ENCODE data around the gene MINDY4. TPM values are rescaled to one million over a fixed set of nuclear protein-coding genes. Genes with fewer than 3 reads are reported as not detected.

The MINDY4 gene
- total RNA-seq, 1 donor, result 4.3 TPM

GRCh38 chr7:30871655-30872054, 100.4 kb downstream of the MINDY4 start:
- DNase-seq (ENCODE audit: low read depth in 2 of 3, low spot score in 2 of 3), result no peak

DNA sequence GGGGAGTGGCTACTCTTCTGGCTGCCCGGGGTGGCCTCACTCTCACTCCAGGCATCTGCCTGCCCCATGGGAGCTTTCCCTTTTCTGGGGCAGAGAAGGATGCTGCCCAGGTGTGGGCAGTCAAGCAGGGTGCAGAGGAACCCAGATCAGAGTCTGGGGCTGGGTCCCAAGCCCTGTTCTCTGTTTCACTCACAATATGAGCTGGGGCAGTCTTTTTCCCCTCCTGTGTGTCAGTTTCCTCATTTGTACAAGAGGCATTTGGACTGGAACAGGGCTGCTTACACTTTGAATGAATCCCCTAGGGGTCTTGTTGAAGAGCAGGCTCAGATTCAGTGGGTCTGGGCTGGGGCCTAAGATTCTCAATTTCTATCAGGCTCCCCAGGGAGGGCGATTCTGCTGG, 102.0 kb downstream of the MINDY4 start:
- DNase-seq (ENCODE audit: low read depth in 2 of 3, low spot score in 2 of 3), result no peak

GRCh38 chr7:30873656-30874055, 102.4 kb downstream of the MINDY4 start:
- DNase-seq (ENCODE audit: low read depth in 2 of 3, low spot score in 2 of 3), result no peak

DNA sequence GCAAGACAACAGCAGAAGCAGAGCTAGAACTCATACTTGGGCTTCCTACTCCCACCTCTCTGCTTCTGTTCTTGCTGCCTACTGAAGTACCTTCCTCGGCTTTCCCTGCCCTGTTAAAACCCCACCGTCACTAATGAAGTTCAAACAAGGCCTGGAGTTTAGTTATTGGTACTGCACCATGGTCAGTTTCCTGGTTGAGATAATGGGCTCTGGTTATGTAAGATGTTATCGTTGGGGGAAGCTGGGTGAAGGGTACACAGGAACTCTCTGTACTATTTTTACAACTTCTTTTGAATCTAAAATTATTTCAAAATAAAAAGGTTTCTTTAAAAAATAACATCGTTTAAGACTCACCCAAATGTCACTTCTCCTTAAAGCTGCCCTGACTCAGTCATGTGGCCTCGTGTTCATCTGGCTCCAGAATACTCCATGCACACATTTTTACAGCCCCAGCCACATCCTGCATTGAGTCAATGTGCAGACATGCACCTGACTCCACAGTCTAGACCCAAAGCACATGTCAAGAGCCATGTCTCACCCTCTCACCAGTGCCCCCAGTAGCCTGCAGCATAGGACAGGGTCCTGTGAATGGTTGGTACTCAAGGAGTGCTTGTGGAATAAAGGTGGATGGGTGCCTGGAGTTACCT, 103.6 kb downstream of the MINDY4 start:
- no peak for DNase-seq (ENCODE audit: low read depth in 2 of 3, low spot score in 2 of 3)

DNA sequence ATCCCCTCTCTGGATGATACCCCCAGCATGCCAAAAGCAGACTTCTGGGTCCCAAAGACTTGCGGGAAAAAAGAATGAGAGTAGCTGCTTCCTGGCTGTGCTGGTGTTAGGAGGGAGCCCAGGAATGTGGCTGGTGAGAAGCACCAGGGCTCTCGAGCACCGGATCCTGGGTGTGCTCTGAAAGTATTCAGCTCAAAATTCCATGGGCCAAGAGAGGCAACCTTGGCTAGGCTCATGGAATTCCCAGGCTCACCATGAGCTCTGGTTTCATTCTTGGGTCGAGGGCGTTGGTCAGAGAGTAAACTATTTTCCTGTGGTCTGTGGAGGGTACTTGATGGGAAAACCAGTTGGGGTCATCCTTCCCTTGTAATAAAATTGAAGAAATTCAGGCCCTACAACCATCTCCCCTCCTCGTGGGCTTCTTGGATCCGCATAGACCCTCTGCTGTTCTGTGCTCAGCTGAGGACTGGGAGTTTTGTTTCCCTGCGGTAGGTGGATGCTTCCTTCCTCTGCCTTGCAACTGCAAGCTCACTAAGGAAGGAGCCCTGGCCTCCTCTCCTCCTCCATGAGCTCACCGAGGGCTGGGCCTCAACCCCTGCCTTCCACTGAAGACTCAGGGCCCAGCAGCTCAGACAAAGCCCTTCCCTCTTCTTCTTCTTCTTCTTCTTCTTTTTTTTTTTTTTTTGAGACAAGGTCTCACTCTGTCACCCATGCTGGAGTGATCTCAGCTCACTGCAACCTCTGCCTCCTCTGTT, 106.0 kb downstream of the MINDY4 start:
- no peak for DNase-seq (ENCODE audit: low read depth in 2 of 3, low spot score in 2 of 3)

GRCh38 chr7:30877993-30878392, 106.8 kb downstream of the MINDY4 start:
- no peak for DNase-seq (ENCODE audit: low read depth in 2 of 3, low spot score in 2 of 3)

DNA sequence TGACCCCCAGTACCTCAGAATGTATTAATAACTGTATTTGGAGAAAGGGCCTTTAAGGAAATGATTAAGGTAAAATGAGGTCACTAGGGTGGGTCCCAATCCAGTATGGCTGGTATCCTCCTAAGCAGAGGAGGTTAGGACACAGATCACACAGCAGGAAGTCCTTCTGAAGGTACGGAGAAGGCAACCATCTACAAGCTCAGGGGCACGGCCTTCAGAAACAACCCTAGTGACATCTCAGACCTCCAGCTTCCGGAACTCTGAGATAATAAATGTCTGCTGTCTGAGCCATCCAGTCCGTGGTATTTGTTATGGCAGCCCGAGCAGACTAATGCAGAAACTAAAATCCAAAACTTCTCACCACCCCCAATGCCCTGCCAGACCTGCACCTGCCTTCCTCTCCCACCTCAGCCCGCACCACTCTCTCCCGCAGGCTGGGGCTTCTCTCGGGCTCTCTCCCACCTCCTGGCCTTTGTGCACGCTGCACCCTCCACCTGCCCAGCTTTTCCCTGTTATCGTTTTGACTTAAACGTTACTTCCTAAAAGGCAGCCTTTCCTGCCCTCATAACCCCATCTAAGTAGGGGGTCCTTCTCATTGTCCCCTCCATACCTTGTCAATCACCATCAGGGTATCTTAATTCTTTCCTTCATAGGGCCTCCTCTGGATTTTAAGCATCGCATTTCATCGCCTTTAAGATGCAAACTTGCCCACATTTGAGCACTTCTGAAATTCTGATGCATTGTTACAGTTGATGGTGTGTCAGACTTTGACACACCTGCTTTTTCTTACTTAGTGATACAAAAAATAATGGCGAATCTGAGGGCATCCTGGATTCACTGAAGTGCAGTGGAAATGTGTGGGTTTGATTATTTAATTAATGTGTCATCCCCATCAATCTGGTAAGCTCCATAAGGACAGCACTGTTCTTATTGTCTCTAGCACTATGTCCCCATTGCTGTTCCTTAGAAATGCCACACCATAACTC, 108.2 kb downstream of the MINDY4 start:
- no peak for DNase-seq (ENCODE audit: low read depth in 2 of 3, low spot score in 2 of 3)

DNA sequence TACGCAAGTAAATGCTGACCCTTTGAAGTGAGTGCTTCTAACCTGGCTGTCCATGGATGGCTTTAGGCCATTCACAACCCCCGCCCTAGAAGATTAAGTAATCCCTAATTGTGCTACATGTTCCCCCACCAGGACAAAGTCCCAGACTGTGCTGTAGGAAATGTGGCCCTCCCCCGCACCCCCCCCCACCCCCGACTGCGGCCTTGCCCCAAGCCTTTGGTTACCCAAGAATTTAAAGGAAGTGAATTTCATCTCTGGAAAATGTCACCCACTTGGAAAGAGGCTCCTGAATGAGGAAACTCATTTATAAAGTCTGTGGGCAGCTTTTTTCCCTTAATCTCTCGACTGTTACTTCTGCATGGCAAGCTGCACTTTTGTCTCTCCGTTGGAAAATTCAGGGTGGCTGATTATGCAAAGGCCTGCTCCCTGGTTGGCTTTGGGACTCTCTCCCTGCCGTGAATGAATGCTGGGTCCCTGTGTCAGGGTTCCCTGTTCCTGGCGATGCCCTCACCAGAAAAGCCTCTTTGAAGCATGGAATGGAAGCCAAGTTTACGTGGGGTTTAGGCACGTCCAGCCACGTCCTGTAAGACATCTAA, 109.0 kb downstream of the MINDY4 start:
- no peak for DNase-seq (ENCODE audit: low read depth in 2 of 3, low spot score in 2 of 3)

DNA sequence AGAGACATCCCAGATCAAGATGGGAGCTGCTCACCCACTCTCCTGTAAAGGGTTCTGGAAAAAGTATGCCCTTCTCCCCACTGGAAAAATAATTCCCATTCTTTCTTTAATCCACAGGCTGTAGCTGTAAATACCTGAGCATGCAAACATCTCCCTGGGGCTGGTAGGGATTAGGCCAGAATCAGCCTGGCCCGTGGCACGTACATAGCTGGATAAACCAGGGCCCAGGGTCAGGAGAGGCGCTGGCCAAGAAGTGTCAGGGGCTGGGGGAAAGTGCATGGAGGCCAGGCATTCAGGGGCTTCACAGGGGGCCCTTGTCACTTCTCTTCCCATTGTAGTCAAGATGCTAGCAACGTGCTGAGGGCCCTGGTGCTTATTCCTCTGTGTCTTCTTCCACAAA, 109.7 kb downstream of the MINDY4 start:
- DNase-seq (ENCODE audit: low read depth in 2 of 3, low spot score in 2 of 3), result no peak

- DNase-seq (ENCODE audit: low read depth in 2 of 3, low spot score in 2 of 3), result no peak
These were observed 110.2 kb downstream of the MINDY4 start for GRCh38 chr7:30881448-30881847.

DNA sequence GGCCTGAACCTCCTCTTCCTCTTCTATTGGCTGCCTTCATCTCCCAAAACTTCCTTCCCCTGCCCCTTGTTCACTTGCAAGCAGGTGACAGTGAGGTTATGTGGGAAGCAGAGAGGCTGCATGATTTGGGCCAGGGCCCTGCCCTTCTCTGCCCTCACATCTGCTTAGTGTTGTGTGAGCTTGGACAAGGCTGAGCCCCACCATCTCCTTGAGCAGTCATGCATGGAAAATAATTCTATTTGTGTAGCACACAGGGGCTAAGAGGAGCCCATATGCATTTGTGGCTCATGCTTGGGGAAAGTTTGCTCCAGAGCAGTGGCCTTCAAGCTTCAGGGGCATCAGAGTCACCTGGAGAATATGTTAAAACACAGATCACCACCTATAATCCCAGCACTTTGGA, 113.7 kb downstream of the MINDY4 start:
- DNase-seq (ENCODE audit: low read depth in 2 of 3, low spot score in 2 of 3), result no peak

GRCh38 chr7:30886608-30887011, 115.4 kb downstream of the MINDY4 start:
- DNase-seq (ENCODE audit: low read depth in 2 of 3, low spot score in 2 of 3), result no peak

GRCh38 chr7:30887464-30887872, 116.3 kb downstream of the MINDY4 start:
- DNase-seq (ENCODE audit: low read depth in 2 of 3, low spot score in 2 of 3), result no peak

DNA sequence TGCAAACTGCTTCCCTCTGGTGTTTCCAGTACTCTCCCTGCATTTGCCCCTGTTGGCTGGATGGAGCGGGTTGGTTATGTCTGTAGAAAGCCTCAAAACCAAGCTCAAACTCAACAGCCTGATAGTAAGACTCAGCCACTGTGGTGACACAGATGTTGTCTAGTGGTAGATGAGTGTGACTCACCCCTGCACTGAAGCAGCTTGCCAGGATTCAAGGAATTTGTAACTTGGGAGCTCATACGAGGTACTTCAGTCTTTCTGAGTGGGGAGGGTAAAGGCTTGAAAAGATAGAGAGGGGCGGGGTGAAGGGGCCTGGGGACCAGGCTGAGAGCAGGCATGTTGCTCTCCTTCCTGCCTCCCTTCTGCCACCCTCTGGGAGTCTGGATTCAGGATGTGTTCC, 117.5 kb downstream of the MINDY4 start:
- DNase-seq (ENCODE audit: low read depth in 2 of 3, low spot score in 2 of 3), result no peak

DNA sequence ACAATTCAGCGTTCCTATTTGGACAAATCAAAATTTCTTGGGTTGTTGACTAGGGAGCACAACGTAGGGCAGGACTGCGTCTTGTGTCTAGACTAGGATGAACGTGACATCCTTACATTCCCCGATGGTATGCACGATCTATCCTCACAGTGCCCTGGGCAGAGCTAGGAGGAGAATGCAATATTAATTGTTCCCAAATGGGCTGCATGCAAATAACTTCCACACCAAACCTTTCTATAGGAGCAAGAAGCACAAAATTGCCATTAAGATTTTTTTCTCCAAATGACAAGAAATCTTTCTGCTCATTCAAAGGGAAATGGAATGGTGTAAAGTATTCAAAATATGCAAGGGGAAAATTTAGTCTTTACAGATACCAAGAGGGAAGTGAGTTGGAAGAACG, 119.0 kb downstream of the MINDY4 start:
- no peak for DNase-seq (ENCODE audit: low read depth in 2 of 3, low spot score in 2 of 3)

DNA sequence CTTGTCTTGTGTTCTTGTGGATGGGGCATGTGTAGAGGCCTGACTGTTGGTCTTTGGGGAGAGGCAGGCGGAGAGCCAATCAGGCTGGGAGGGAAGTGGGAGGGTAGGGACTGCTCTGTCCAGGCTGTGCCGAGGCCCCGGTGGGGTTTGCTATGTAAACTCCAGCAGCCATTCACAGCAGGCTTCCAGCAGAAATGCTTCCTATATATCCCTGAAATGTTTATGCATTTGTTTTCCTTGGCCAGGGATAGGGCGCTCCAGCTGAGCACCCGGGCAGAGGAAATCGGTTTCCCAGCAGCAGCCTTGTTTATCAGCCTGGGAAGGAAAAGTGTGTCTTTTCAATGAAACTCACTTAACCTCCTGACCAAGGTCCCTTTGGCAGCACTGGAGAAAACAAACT, 122.1 kb downstream of the MINDY4 start:
- no peak for DNase-seq (ENCODE audit: low read depth in 2 of 3, low spot score in 2 of 3)

DNA sequence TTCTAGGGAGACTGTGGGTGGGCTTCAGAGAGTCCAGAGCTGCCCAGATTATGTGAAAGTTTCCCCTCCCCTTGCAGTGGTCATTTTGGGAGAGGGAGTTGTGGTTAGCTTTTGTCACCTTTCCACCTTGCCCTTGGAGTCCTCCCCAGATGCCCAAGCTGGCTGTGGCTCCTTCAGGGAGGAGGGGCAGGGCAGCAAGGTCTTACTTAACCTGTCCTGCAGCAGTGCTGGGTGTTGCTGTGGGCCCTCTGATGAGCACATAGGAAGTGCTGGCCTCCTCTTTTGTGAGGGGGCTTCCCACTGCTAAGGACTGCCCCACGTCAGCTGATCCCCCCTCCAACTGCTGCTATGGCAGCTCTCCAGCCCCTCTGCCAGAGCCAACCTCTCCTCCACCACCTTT, 122.8 kb downstream of the MINDY4 start:
- DNase-seq (ENCODE audit: low read depth in 2 of 3, low spot score in 2 of 3), result no peak

DNA sequence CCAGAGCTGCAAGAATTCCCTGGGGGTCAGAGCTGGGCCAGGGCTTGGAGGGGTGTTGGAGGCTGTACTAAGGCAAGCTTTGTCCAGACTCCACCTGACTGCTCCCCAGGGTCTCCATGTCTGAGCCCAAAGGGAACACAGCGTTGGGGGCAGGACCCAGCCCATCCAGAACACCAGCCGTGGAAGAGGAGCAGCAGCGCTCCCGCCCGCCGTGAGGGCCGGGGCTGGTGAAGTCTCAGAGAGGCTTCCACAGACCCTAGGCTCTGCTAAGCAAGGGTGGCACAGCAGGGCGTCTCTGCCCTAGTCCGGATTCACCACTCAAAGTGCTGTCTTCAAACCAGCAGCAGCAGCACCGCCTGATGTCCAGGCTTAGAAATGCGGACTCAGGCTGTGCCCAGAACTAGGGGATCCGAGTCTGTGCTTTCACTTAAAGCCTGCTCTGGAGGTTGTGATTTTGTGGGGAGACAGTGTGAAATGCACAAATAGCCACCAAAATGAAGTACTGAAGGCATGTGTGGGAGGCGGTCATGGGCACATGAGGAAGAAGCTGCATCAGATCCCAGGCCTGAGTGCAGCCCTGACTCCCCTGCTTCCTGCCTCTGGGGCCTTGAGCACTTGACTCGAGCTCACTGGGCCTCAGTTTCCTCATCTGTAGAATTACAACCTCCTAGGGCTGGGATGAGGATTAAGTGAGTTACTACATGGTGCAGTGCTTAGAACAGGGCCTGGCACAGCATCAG, 123.8 kb downstream of the MINDY4 start:
- no peak for DNase-seq (ENCODE audit: low read depth in 2 of 3, low spot score in 2 of 3)

GRCh38 chr7:30896036-30896435, 124.8 kb downstream of the MINDY4 start:
- no peak for DNase-seq (ENCODE audit: low read depth in 2 of 3, low spot score in 2 of 3)
